EH (cell line): ENCODE results near the gene ZNF785.
"Not testable (repeated sequence)": the region's sequence is repeated elsewhere in the genome, so short reads cannot be mapped to it uniquely, and the experiment has no call there.

Source experiments
- DNase-seq: peaks from one replicate; pipeline ENCODE4 v3.0.0-alpha.2; 2015; ENCODE audit warnings: low read depth

The ZNF785 gene

GRCh38 chr16:30565984-30566383, 19.5 kb downstream of the ZNF785 start:
- DNase-seq, result no peak

- DNase-seq, result no peak
Measured at GRCh38 chr16:30565526-30565925, 20.0 kb downstream of the ZNF785 start.

GRCh38 chr16:30562021-30562420, 23.5 kb downstream of the ZNF785 start:
- no peak for DNase-seq

DNA sequence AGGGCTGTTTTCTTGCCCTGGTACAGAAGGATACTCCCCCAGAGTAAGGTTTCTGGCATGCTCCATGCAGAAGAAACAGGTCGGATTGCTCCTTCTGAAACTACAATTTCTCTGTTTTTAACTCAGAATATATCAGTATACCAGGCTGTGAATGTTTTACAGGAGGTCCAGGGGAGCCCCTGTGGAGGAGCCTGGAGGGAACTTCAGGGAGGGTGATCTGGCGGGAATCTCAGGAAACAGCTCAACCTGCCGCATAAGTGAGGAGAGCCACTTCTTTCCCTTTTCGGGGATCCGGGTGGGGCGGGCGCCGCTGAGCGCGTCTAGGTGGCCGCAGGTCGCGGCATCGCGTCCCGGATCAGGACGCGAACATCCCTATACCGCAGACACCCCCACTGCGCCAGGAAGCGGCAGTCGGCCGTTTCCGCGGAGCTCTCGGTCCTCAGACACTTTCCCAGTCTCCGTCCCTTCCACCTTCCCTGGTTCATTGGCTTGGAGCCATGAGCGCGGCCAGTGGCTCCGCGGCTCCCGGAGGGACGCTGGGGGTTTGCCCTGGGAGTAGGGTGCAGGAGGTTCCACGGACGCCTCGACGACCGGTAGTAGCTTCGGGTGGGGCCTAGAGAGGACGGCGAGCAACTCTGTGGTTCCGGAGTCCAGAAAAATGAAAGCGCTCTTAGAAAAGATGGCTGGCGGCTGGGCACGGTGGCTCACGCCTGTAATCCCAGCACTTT, 24.2 kb downstream of the ZNF785 start:
- peak; percentile 11 for DNase-seq

DNA sequence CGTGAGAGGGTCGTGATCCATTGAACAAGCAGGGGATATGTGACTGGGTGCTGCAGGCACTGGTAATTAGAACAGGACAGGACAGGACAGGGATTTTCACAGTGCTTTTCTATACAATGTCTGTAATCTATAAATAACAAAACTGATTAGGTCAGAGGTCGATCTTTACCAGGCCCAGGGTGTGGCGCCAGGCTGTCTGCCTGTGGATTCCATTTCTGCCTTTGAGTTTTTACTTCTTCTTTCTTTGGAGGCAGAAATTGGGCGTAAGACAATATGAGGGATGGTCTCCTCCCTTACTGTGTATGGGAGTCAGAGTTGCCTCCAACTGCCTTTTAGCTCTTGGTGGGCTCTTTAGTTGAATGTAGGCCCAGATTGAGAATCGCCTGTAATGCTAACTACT, 25.8 kb downstream of the ZNF785 start:
- DNase-seq, result no peak

DNA sequence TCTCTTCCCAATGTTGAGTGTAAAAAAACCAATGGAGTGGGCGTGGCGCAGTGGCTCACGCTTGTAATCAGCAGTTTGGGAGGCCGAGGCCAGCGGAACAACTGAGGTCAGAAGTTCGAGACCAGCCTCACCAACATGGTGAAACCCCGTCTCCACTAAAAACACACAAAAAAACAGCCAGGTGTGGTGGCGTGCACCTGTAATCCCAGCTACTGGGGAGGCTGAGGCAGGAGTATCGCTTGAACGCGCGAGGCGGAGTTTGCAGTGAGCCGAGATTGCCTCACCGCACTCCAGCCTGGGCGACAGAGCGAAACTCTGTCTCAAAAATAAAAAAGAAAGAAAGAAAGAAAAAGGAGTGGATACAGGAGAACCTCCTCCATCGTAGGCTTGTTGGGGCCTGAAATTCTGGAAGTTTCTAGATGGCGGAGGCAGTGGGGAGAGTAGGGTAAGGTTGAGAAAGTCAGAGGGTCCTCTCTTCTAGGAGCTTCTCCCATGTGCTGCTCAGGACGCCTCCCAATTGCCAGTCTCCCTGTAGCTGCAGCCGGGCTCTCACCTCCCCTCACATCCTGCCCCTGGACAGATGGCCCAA, 26.6 kb downstream of the ZNF785 start:
- DNase-seq, result no peak

- DNase-seq, result peak; percentile 99
Measured at GRCh38 chr16:30557957-30558788, 27.3 kb downstream of the ZNF785 start, which contains the start of gene ZNF764. Gene ZNF764, minus strand, starts transcription at chr16:30558374. Its CDS starts 192 bp downstream, at chr16:30558182.

GRCh38 chr16:30557707-30557956, 27.9 kb downstream of the ZNF785 start:
- peak; percentile 13 for DNase-seq

GRCh38 chr16:30556125-30556473, 29.4 kb downstream of the ZNF785 start:
- DNase-seq, result no peak

DNA sequence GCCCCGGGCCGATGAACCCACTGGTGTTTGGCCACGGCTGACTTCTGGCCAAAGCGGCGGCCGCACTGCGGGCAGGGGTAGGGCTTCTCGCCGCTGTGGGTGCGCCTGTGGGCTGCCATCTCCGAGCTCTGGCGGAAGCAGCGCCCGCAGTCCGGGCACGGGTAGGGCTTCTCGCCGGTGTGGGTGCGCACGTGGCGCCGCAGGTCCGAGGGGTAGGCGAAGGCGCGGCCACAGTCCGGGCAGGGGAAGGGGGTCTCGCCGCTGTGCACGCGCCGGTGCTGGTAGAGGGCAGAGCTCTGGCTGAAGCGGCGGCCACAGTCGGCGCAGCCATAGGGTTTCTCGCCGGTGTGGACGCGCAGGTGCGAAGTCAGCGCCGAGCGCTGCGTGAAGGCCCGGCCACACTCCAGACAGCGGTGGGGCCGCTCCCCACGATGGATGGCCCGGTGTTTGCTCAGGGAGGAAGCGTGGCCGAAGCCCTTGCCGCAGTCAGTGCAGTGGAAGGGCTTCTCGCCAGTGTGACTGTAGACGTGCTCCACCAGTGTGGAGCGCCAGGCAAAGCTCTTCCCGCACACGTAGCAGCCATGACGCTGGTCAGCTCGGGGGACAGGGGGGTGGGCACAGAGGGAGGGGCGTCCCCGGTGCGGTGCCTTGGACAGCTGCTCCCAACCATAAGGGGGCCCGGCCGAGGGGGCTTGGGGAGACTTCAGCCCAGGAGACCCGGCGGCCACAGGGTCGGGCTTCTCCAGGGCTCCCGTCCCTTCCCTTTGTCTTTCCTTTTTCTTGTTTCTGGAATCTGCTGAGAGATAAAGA, 30.0 kb downstream of the ZNF785 start:
- no peak for DNase-seq

DNA sequence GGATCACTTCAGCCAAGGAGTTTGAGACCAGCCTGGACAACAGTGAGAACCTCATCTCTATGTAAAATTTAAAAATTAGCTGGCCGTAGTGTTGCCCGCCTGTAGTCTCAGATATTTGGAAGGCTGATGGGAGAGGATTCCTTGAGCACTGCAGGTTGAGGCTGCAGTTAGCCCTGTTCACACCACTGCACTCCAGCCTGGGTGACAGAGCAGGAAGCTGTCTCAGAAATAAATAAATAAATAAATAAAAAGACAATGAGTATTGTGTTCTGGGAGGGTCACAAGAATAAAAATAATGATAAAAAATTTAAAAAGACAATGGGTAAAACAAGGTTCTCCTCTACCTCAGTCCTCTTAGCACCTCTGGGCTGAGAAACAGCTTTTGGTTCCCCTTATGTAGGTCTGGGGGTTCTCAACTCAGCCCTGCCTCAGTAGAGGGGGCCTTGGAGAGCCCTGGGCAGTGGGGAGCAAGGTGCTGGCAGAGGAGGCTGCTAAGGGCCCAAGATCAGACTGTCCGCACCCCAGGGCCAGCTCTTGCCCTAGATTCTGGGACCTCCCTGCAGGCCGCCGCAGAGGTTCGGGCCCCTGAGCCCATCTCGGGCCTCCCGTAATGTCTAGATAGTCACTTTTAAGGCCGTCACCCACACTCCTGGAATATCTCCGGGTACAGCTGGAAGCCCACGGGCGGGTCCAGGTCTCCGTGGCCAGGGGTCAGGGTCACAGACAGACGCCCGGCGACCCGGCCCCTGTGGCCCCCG, 30.8 kb downstream of the ZNF785 start:
- DNase-seq, result no peak

GRCh38 chr16:30553393-30553899, 32.1 kb downstream of the ZNF785 start:
- DNase-seq, result no peak

DNA sequence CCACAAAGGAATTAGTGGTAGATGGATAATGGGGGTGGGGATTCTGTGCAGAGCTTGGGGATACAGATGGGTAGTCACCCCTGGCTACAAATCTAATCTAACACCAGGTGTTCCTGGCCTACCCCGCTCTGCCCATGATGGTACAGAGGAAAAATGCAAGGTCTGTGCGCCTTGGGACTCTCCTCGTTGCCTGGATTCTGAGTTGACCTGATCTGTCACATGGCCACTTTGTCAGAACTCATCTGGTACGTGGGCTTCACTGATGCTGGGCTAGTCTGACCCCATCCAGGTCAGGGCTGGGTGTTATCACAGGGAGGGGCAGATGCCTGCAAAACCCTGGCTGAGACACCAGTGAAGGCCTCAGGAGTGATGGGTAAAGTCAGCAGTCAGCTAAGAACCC, 32.5 kb downstream of the ZNF785 start:
- no peak for DNase-seq

DNA sequence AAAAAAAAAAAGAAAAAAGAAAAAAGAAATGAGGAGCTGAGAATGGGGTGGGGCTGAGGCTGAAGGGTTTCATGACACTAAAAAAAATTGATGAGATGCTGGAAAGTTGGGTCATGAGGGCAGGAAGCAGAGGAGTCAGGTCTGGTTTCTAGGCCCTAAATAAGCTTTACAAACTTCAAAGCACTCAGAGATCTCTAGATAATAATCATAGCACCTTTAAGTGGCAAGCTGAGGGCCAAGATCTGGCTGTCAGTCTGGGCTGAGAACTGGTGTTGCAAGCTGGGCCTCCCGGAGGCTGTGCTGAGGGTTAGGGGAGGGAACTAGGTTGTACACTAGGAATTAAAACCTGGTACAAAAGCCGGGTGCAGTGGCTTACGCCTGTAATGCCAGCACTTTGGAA, 33.7 kb downstream of the ZNF785 start:
- no peak for DNase-seq

GRCh38 chr16:30548416-30549253, 36.9 kb downstream of the ZNF785 start:
- DNase-seq, result no peak

DNA sequence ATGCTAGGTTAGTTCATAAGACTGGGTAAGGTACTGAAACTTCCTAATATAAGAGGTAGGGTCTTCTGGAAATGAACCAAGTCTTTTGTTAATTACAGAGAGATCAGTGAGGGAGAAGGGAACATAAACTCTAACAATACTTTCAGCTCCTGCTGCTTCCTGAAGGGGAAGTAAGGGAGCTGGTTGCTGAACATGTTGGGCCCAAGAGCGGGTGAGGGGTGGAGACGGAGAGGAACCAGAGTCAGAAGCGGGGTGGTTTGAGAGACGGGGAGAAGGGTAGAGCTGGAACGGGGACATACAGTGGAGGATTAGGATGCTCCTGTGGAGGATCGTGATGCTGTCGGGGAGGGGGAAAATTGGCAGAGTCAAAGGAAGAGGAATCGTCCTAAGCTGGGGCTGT, 39.4 kb downstream of the ZNF785 start:
- no peak for DNase-seq

DNA sequence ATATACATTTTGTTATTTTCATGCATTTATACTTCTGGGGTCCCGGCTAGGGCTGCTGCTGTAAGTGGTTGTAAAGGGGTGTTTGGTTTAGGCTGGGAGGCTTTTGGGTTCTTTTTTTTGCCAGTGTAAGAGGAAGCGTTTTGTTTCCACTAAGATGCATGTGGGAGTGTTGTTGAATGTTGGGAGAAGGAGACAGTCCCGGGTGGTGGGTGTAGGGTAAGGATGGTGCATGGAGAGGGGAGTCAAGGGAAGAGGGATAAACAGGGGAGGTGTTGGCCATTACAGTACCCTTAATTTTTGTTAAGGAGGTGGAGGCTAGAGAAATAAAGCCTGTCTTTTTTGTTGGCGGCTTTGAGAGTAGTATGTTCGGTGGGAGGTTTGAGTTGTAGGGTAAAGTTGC, 42.4 kb downstream of the ZNF785 start:
- DNase-seq, result no peak

DNA sequence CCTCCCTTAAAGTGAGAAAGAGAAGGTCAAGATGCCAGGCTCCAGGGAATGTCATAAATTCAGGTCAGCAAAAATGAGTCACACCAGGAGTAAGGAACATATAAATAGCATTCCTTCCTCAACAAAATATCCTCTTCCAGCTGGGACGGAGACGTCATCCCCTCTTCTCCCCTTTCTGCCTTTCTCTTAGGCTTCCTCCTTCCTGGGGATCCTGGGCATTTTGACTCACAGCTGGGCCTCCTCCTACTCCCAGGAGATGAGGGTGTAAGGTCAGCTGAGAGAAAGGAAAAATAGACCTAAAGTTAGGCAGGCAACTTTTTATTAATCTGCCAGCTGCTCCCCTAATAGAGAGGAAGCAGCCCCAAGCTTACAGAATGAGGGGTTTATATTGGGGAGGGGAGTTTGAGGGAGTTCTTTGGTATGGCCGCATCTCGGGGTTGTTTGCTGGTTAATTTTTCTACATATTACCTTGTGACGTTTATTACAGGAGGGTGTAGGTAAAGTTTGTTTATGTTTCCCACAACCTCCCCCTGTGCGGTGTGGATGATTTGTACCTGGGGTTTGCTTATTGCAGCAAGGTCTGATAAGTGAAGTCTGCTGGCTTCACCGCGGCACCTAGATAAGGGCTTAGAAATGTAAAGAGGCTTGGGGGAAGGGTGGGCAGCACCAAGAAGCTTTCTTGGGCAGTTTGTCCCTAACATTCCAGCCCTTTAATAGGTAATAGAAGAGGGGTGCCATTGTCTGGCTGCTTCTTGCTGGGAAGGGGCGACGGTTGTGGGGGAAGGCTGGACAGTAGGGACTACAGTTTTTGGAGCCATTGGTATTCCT, 43.8 kb downstream of the ZNF785 start:
- DNase-seq, result peak; percentile 76

- DNase-seq, result not testable (repeated sequence)
Measured at GRCh38 chr16:30540916-30541464, 44.5 kb downstream of the ZNF785 start.
